ENCODE data around the gene TAF8.

DNA sequence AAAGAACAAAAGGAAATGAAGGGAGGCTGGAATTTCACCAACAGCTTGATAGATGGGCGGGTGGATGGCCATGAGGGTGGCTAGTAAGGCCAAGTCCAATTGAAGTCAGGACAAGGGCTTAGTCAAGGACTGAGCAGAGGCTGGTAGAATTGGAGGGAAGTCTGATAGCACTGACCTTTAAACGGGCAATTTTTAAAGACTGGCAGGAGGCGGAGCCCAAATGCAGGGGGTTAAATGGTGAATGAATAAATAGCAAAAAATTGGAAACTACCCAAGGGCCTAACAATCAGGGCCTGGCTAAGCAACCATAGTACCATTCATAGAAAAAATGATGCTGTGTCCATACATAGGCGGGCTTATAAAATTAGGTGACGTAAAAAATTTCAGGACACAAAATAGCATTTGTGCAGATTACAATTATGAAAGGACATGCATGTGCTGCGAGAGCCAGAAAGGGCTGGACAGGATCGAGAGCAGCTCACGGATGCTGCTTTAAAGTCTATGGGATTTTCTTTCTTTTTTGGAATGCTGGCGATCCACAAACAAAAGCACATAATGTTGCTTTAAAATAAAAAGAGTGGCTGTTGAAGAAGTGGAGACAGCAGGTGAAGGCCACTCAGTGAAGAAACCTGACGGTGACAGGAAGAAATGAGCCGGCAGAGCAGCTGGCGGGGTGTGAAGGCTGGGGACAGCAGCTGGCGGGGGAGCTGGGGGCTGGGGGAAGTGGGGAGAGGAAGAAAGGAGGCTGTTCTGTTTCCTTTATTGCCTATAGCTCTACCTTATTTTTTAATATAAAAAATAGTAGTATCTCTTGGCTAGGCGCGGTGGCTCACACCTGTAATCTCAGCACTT, 42.8 kb upstream of the TAF8 start:
- TF ChIP-seq POLR2AphosphoS5 (IDR thresholded peaks at IDR 0.05) (no peak), EP300 (IDR thresholded peaks at IDR 0.05) (no peak)
- TF ChIP-seq, protein P1, sequence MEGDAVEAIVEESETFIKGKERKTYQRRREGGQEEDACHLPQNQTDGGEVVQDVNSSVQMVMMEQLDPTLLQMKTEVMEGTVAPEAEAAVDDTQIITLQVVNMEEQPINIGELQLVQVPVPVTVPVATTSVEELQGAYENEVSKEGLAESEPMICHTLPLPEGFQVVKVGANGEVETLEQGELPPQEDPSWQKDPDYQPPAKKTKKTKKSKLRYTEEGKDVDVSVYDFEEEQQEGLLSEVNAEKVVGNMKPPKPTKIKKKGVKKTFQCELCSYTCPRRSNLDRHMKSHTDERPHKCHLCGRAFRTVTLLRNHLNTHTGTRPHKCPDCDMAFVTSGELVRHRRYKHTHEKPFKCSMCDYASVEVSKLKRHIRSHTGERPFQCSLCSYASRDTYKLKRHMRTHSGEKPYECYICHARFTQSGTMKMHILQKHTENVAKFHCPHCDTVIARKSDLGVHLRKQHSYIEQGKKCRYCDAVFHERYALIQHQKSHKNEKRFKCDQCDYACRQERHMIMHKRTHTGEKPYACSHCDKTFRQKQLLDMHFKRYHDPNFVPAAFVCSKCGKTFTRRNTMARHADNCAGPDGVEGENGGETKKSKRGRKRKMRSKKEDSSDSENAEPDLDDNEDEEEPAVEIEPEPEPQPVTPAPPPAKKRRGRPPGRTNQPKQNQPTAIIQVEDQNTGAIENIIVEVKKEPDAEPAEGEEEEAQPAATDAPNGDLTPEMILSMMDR (IDR thresholded peaks at IDR 0.05): no peak

All from esophagus muscularis mucosa (tissue), 4 donors.